Measurements from ENCODE around the gene ASCC3.

DNA sequence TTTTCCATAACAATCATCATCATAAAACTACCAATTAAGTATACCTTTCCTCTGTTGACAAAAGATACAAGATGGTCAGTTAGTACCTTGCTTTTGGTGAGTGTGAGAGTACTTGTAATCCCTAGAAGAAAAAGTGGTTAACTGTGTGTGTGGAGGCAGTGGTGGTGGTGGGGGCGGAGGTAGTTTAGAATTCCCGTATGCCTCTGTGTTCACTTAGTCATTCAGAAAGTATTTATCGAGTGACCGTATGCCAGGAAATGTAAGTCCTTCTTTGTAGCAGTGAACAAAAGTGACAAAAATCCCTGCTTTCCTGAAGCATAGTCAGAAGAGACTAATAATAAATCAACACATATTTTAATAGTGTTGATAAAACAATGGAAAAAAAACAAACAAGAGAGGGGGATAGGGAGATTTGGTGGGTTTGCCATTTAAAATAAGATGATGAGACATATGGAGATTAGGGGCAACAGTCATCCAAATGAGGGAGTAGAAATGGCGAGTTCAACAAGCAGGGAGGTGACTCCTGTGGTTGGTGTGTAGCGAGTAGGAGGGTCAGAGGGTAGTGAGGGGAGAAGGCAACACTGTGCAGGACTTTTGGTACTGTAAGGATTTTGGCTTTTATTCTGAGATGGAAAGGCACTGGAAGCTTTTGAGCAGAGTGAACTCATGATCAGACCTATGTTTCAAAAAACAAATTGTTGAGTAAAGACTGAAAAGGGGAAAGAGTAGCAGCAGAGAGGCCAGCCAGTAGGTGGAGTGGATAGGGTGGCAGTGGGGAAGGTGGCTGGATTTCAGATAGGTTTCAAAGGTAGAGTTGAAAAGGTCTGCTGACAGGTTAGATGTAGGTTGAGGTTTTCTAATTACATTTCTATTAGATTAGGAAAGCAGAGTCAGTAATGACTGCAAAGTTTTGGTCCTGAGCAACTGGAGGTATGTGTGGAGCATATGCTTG, 376.1 kb downstream of the ASCC3 start:
- TF ChIP-seq, protein P1, sequence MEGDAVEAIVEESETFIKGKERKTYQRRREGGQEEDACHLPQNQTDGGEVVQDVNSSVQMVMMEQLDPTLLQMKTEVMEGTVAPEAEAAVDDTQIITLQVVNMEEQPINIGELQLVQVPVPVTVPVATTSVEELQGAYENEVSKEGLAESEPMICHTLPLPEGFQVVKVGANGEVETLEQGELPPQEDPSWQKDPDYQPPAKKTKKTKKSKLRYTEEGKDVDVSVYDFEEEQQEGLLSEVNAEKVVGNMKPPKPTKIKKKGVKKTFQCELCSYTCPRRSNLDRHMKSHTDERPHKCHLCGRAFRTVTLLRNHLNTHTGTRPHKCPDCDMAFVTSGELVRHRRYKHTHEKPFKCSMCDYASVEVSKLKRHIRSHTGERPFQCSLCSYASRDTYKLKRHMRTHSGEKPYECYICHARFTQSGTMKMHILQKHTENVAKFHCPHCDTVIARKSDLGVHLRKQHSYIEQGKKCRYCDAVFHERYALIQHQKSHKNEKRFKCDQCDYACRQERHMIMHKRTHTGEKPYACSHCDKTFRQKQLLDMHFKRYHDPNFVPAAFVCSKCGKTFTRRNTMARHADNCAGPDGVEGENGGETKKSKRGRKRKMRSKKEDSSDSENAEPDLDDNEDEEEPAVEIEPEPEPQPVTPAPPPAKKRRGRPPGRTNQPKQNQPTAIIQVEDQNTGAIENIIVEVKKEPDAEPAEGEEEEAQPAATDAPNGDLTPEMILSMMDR (conservative IDR thresholded peaks at IDR 0.05; ENCODE audit: low read depth, low read length), result no peak
- TF ChIP-seq EZH2 (IDR thresholded peaks at IDR 0.05; ENCODE audit: borderline replicate concordance, low read depth, low read length, poor library complexity, severe bottlenecking), result no peak
